ENCODE data around the gene CCDC170. TPM values are rescaled to one million over a fixed set of nuclear protein-coding genes. Genes with fewer than 3 reads are reported as not detected.

The CCDC170 gene
- total RNA-seq, 6 donors from 2014 or later, result 1.7 to 28.3 (median 5.2) TPM

GRCh38 chr6:151589667-151590066 is 95.8 kb downstream of the CCDC170 start:
- no peaks in the 10 kb centered on the region for H3K4me1 ChIP-seq
- peaks cover 0 to 9% (median 3%) of the 10 kb centered on the region in 4 donors for H3K9me3 ChIP-seq
- no peak for DNase-seq
- ATAC-seq (ENCODE audit: low FRiP score in 2 of 2), result no peak
- no peaks in the 10 kb centered on the region for H3K36me3 ChIP-seq
- 64% methylated on average over 6 of the region's 6 CpGs for WGBS, 2 donors
- H3K4me3 ChIP-seq, result no peak overlapping the region
- no peaks in the 10 kb centered on the region for H3K27me3 ChIP-seq
- TF ChIP-seq POLR2A (IDR thresholded peaks at IDR 0.05) (no peak), EP300 (IDR thresholded peaks at IDR 0.05) (no peak), CTCF (IDR thresholded peaks at IDR 0.05) (no peak), POLR2AphosphoS5 (IDR thresholded peaks at IDR 0.05) (no peak)
- H3K27ac ChIP-seq, result no peak overlapping the region

GRCh38 chr6:151590742-151591141 is 96.9 kb downstream of the CCDC170 start:
- Histone ChIP-seq H3K9me3 (peaks cover 0 to 9% (median 3%) of the 10 kb centered on the region in 4 donors), H3K4me3 (no peak overlapping the region), H3K27ac (no peak overlapping the region), H3K4me1 (no peaks in the 10 kb centered on the region), H3K36me3 (no peaks in the 10 kb centered on the region), H3K27me3 (no peaks in the 10 kb centered on the region)
- WGBS, 2 donors, result 70 to 82% methylated on average over 2 of the region's 2 CpGs
- TF ChIP-seq POLR2AphosphoS5 (IDR thresholded peaks at IDR 0.05) (no peak), EP300 (IDR thresholded peaks at IDR 0.05) (no peak), CTCF (IDR thresholded peaks at IDR 0.05) (no peak), POLR2A (IDR thresholded peaks at IDR 0.05) (no peak)
- ATAC-seq (ENCODE audit: low FRiP score in 2 of 2) (no peak), DNase-seq (no peak)

GRCh38 chr6:151592449-151593159 is 98.8 kb downstream of the CCDC170 start:
- no peaks in the 10 kb centered on the region for H3K4me1 ChIP-seq
- no peak for ATAC-seq (ENCODE audit: low FRiP score in 2 of 2)
- no peaks in the 10 kb centered on the region for H3K27me3 ChIP-seq
- 81 to 83% methylated on average over 9 of the region's 9 CpGs for WGBS, 2 donors
- no peak for TF ChIP-seq POLR2A (IDR thresholded peaks at IDR 0.05)
- no peak for TF ChIP-seq POLR2AphosphoS5 (IDR thresholded peaks at IDR 0.05)
- TF ChIP-seq EP300 (IDR thresholded peaks at IDR 0.05), result no peak
- no peak for TF ChIP-seq CTCF (IDR thresholded peaks at IDR 0.05)
- no peaks in the 10 kb centered on the region for H3K36me3 ChIP-seq
- H3K27ac ChIP-seq, result no peak overlapping the region
- no peak overlapping the region for H3K4me3 ChIP-seq
- DNase-seq, result no peak
- H3K9me3 ChIP-seq, result peaks cover 0 to 9% (median 3%) of the 10 kb centered on the region in 4 donors

GRCh38 chr6:151609146-151609902 is 115.5 kb downstream of the CCDC170 start:
- Histone ChIP-seq H3K36me3 (no peaks in the 10 kb centered on the region), H3K27ac (no peak overlapping the region), H3K27me3 (no peaks in the 10 kb centered on the region), H3K9me3 (no peaks in the 10 kb centered on the region), H3K4me3 (no peak overlapping the region), H3K4me1 (no peaks in the 10 kb centered on the region)
- 51 to 69% methylated on average over 4 of the region's 4 CpGs for WGBS, 2 donors
- DNase-seq (no peak), ATAC-seq (ENCODE audit: low FRiP score in 2 of 2) (peak in 1 of 2 donors; percentile 61)
- TF ChIP-seq POLR2A (IDR thresholded peaks at IDR 0.05), result no peak
- TF ChIP-seq POLR2AphosphoS5 (IDR thresholded peaks at IDR 0.05), result no peak
- TF ChIP-seq EP300 (IDR thresholded peaks at IDR 0.05), result no peak
- TF ChIP-seq CTCF (IDR thresholded peaks at IDR 0.05), result no peak

All from upper lobe of left lung (tissue), 6 donors.